Testis (tissue), 2 donors: ENCODE data around the gene CTBP1.

ENCODE experiments used
- POLR2A ChIP-seq: fragments of 450-650 bp; IDR thresholded peaks from one replicate; pipeline ENCODE4 v1.6.1; 2017; ENCODE audit warnings: antibody characterized with exemption, mild to moderate bottlenecking, moderate library complexity
- TF ChIP-seq, protein P1 (sequence below), 3 experiments: fragments of 450-650 bp in 2 of 3; fragments of 200-600 bp in 1 of 3; sonication (generic) in 1 of 3; IDR thresholded peaks; one replicate each; pipeline ENCODE4 v1.5.1; 2016 to 2019; ENCODE audit warnings: antibody characterized with exemption in 3 of 3, mild to moderate bottlenecking in 2 of 3, moderate library complexity in 1 of 3

- TF ChIP-seq, protein P1, sequence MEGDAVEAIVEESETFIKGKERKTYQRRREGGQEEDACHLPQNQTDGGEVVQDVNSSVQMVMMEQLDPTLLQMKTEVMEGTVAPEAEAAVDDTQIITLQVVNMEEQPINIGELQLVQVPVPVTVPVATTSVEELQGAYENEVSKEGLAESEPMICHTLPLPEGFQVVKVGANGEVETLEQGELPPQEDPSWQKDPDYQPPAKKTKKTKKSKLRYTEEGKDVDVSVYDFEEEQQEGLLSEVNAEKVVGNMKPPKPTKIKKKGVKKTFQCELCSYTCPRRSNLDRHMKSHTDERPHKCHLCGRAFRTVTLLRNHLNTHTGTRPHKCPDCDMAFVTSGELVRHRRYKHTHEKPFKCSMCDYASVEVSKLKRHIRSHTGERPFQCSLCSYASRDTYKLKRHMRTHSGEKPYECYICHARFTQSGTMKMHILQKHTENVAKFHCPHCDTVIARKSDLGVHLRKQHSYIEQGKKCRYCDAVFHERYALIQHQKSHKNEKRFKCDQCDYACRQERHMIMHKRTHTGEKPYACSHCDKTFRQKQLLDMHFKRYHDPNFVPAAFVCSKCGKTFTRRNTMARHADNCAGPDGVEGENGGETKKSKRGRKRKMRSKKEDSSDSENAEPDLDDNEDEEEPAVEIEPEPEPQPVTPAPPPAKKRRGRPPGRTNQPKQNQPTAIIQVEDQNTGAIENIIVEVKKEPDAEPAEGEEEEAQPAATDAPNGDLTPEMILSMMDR (IDR thresholded peaks at IDR 0.05): no peak
- no peak for TF ChIP-seq POLR2A
Measured at GRCh38 chr4:1269209-1269608, 20.3 kb upstream of the CTBP1 start.
